ENCODE data around the gene PRR36.

GRCh38 chr19:7850000-7850813 is 24.0 kb downstream of the PRR36 start:
- TF ChIP-seq CTCF (IDR thresholded peaks at IDR 0.05) (no peak), POLR2A (IDR thresholded peaks at IDR 0.05) (no peak), EP300 (IDR thresholded peaks at IDR 0.05) (no peak)

All from tibial nerve (tissue), 4 donors.